Measurements from ENCODE around the gene ODF2L.
A peak's percentile ranks its signal among the peaks of the same experiment; 100 is the strongest.

ODF2L gene, protein sequence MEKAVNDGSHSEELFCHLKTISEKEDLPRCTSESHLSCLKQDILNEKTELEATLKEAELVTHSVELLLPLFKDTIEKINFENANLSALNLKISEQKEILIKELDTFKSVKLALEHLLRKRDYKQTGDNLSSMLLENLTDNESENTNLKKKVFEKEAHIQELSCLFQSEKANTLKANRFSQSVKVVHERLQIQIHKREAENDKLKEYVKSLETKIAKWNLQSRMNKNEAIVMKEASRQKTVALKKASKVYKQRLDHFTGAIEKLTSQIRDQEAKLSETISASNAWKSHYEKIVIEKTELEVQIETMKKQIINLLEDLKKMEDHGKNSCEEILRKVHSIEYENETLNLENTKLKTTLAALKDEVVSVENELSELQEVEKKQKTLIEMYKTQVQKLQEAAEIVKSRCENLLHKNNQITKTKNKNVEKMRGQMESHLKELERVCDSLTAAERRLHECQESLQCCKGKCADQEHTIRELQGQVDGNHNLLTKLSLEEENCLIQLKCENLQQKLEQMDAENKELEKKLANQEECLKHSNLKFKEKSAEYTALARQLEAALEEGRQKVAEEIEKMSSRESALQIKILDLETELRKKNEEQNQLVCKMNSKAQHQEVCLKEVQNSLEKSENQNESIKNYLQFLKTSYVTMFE
- total RNA-seq = 151 to 229 reads per million in 2 donors

DNA sequence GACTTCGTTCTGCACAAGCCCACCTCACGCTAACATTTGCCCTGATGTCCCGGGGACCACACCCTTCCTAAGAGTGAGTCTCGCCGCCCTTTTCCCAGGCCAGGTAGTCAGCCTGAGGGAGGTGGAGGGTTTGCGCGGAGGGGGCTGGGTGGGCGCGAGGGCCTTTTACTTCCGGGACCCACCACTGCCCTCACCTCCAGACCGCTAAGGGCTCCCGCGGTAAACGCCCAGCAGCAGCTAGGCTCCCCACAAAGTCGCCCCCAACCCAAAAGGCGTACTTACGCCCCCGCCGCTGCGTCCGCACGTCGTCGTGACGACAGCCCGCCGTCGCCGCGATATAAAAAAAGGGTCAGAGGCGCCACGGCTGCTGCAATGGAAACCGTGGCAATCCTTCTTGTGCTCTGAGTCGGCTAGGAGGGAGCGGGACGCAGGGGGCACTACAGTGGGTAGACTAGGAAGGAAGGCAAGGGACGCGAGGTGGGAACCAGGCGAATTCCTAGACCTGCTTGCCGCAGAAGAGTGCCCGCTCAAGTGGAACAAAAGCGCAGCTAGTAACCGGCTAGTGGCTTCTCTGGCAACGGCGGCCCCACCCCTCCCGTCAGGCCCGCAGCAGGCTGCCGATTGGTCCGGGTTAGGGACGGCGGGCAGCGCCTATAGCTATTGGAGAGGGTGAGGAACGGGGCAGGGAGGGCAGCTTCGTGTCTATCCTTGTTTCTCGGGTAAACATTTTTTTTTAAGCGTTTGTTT is at the start of gene ODF2L:
TSS of gene ODF2L (minus strand) at position 573 of the 747 bp plus-strand sequence. CDS start 9,296 bp downstream, outside the sequence.
- peak; percentile 81 for DNase-seq

- DNase-seq = no peak
These were observed 49.8 kb upstream of the ODF2L start for GRCh38 chr1:86445919-86446318.

DNA sequence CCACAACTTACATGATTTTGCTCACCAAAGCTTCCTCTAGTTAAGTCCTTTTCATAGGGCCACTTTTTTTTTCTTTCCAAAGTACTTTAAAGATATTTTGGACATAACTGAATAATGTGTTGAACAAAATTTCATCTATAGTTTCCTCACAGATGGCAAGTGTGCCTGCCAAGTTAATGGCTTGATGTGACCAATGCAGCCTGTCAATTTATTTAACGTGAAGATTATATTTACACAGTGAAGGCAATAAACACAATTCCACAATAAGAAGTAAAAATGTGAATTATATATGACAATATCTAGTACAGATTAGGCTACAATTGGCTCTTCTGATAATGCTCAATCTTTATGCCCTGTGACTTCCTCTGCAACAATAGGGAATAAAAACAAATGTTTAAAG is 45.9 kb upstream of the ODF2L start:
- no peak for DNase-seq

- DNase-seq = no peak
These were observed 45.5 kb upstream of the ODF2L start for GRCh38 chr1:86441581-86441980.

- no peak for DNase-seq
These were observed 39.9 kb upstream of the ODF2L start for GRCh38 chr1:86436041-86436440.

DNA sequence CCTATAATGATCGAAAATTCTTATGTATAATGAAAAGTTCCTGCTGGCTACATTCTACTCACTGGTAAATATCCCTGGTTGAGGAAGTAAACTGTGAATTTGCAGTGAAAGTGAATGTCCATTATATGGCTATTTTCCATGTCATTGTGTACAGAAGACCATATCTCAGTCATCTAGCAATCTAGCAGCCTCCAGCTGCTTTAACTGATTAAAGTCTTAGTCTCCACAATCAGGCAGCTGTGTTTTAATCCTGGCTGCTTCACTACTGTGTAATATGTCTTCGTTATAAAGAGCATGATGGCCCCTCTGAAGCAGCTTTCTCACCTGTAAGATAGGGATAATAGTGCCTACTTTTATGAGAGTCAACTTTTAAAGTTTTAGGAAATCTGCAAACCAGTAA is 39.2 kb upstream of the ODF2L start:
- no peak for DNase-seq

GRCh38 chr1:86434059-86434458 is 37.9 kb upstream of the ODF2L start:
- no peak for DNase-seq

DNA sequence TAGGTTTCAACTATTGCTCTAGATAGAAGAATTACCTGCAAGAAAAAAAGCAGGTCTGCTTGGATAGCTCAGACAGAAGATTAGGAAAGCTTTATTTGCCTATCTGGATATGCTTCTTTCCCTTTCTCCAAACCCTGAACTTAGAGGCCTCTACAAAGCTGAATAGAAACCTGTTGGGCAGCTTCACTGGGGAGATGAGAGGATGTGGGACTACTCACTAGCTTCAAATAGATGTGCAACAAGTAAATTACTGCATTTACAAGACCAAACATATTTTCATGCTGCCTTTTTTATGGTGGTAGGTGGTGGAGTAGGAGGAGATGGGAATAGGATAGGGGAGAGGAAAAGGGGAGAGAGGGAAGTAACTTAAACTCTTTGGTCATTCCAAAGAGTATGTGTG is 34.3 kb upstream of the ODF2L start:
- no peak for DNase-seq

DNA sequence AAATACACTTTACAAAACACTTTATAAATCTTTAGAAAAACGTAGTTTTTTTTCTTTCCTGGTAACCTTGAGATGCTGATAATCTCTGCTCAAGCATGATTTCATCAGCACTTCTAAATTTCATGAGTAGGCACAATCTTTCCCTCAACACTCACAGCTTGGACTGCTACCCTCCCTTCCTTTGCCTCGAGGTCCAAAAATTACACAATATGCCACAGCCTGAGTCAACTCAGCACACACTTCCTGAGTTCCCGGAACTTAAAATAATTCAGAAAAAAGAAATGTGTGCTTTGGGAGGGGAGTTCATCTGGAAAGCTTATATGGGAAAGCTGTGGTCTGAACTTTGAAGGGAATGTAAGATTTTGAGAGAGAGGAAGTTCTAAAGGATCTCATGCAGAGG is 33.7 kb upstream of the ODF2L start:
- DNase-seq = no peak

- no peak for DNase-seq
These were observed 33.1 kb upstream of the ODF2L start for GRCh38 chr1:86429122-86429725.

GRCh38 chr1:86423873-86424272 is 27.8 kb upstream of the ODF2L start, which contains the start of gene CLCA2:
CLCA2 (plus strand) TSS chr1:86424171; CDS start chr1:86424248, 77 bp downstream.
- DNase-seq = no peak

GRCh38 chr1:86423473-86423872 is 27.4 kb upstream of the ODF2L start:
- DNase-seq = no peak

- DNase-seq = no peak
These were observed 25.6 kb upstream of the ODF2L start for GRCh38 chr1:86421601-86422280.

DNA sequence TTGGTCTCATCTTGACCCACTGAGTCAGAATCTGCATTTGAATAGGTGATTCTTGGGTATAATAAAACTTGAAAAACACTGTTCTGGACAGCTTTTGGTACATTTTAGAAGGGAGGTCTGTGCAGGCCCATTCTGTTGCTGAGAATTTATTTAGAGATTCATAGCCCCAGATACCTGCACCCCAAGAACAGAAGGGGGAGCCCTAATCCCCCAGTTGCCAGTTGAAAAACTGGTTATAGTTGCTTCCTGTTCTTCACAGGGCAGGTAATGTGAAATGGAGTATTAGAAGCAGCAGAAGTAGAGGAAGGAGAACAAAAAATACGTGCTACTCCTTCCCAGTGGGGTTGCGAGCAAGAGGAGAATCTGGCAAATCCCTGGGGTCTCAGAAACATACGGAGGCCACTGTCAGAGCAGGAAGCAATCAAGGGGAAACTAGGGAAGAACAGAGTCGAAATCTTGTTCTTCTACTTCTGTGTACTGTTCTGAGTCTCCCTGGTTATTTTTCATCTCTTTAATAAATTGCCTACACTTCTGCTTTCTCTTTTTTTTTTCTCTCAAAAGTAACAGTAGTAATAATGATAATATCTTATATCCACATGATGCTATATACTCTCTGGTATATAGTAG is 23.3 kb upstream of the ODF2L start:
- DNase-seq = no peak

DNA sequence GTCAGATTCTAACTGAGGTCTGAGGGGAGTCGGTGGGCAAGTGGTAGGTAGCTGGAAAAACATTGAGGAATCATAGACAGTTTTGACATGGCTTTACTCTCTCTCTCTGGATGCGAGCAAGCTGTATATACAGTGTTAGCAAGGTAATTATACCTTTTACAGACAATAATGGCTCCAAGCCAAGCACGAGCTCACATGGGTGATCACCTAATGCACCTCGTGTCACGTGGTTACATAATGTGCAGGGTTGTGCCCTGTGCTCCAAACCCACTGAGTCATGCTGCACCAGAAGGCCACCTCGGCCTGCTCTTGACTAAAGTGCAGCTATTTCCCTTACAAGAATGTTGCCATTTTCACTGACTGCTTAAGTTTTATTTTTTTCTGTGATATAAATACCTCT is 20.2 kb upstream of the ODF2L start:
- no peak for DNase-seq

- DNase-seq = no peak
These were observed 14.8 kb upstream of the ODF2L start for GRCh38 chr1:86410879-86411278.

GRCh38 chr1:86409416-86410021 is 13.4 kb upstream of the ODF2L start:
- no peak for DNase-seq

GRCh38 chr1:86396498-86396890 is 371 bp upstream of the ODF2L start:
- no peak for DNase-seq

DNA sequence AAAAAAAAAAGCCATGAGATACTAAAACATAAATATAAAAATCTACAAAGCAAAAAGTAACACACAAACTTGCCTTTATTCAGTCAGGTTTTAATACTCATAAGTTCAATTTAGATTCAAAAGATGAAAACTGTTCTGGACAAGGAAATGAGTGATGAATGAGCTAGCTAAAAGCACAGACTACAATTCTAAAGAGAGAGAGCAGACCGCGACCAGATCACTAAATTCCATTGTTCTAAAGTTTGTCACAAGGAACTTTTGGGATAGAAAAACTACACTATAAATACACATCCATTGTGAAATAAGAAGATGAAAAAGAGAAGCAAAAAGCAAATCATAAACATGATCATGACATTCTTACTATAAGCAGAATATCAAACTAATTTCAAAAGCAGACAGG is 1.7 kb downstream of the ODF2L start:
- no peak for DNase-seq

- DNase-seq = no peak
These were observed 6.8 kb downstream of the ODF2L start for GRCh38 chr1:86389307-86389706.

- DNase-seq = no peak
These were observed 7.3 kb downstream of the ODF2L start for GRCh38 chr1:86388777-86389176.
